GM12878 (cell line): ENCODE data around the gene TBC1D10B. TPM values are rescaled to one million over a fixed set of nuclear protein-coding genes. Genes with fewer than 3 reads are reported as not detected.

Source experiments
- ATAC-seq: fragments of 200-7000 bp; cut with Tn5 transposase; 3 replicates; pipeline ENCODE4 v1.9.1; 2020; ENCODE audit warnings: mild to moderate bottlenecking, moderate library complexity
- BruUV-seq: library from RNA; stranded (reverse); fragments of 400-500 nt; replicated peaks from 2 replicates; lab custom pipeline; 2021; lab: Mats Ljungman, UMichigan
- CTCF ChIA-PET: fragments of 300-600 bp; sonication (Branson Sonifier 250); formaldehyde crosslinking; extraction: SDS; loops from one replicate; lab custom pipeline; 2021; ENCODE audit warnings: inconsistent platforms; lab: Yijun Ruan, JAX
- POLR2A ChIA-PET: fragments of 350-600 bp; formaldehyde crosslinking; extraction: SDS; loops from one replicate; lab custom pipeline; 2021; ENCODE audit warnings: inconsistent platforms; lab: Charles Lee
- RAD21 ChIA-PET: fragments of 300-600 bp; sonication (Branson Sonifier 250); formaldehyde crosslinking; loops from one replicate; lab custom pipeline; 2023; ENCODE audit warnings: antibody characterized with exemption; ENCODE audit not compliant: unreplicated experiment; lab: Charles Lee
- SMC1A ChIA-PET: fragments of 300-600 bp; sonication (Branson Sonifier 250); formaldehyde crosslinking; loops from one replicate; lab custom pipeline; 2023; ENCODE audit not compliant: unreplicated experiment, uncharacterized antibody; lab: Charles Lee
- DNase-seq: peaks from one replicate; pipeline ENCODE4 v3.0.0-alpha.2; 2011; ENCODE audit warnings: low read depth, low spot score
- FAIRE-seq: peaks from 3 replicates; lab custom pipeline; 2011; peaks lifted over from hg19 to GRCh38; lab: Jason Lieb, UNC
- H2AFZ ChIP-seq: 2 replicates; pipeline ENCODE4 v1.6.0; 2011; ENCODE audit warnings: low read depth, low read length, control low read depth; ENCODE audit not compliant: control insufficient read depth
- H3K27ac ChIP-seq: 2 replicates; pipeline ENCODE4 v1.5.1; 2011; ENCODE audit warnings: control low read depth; ENCODE audit not compliant: control insufficient read depth, insufficient read depth
- H3K27me3 ChIP-seq, 2 experiments: replicated peaks in 1 of 2; 2 replicates each; pipeline versions ENCODE4 v1.6.0 to v1.6.1; 2011; ENCODE audit warnings: low read length in 1 of 2; ENCODE audit not compliant: control insufficient read depth in 2 of 2, insufficient read depth in 2 of 2
- H3K36me3 ChIP-seq, 2 experiments: 2 replicates each; pipeline ENCODE4 v1.5.1; 2011; ENCODE audit warnings: low read length in 1 of 2; ENCODE audit not compliant: control insufficient read depth in 2 of 2, insufficient read depth in 2 of 2
- H3K4me1 ChIP-seq: 2 replicates; pipeline ENCODE4 v1.6.1; 2011; ENCODE audit warnings: mild to moderate bottlenecking, low read length, moderate library complexity, mixed read lengths; ENCODE audit not compliant: control insufficient read depth, insufficient read depth
- H3K4me2 ChIP-seq: 2 replicates; pipeline ENCODE4 v1.6.0; 2011; ENCODE audit warnings: control low read depth; ENCODE audit not compliant: control insufficient read depth, insufficient read depth
- H3K4me3 ChIP-seq: fragments of 200-600 bp; sonication (generic); 2 replicates; pipeline ENCODE4 v1.5.1; 2016
- H3K79me2 ChIP-seq: 2 replicates; pipeline ENCODE4 v1.6.0; 2011; ENCODE audit warnings: low read length; ENCODE audit not compliant: control insufficient read depth, insufficient read depth
- H3K9ac ChIP-seq: 2 replicates; pipeline ENCODE4 v1.8.0; 2011; ENCODE audit warnings: low read length, control low read depth, mixed read lengths; ENCODE audit not compliant: control insufficient read depth, insufficient read depth
- H3K9me3 ChIP-seq: replicated peaks from 3 replicates; pipeline ENCODE4 v1.5.1; 2011; ENCODE audit warnings: mild to moderate bottlenecking, low read length; ENCODE audit not compliant: control insufficient read depth, insufficient read depth
- H4K20me1 ChIP-seq: 2 replicates; pipeline ENCODE4 v1.6.0; 2011; ENCODE audit not compliant: control insufficient read depth, insufficient read depth
- BHLHE40 ChIP-seq, 2 experiments: fragments of 450-650 bp in 1 of 2; IDR thresholded peaks; 2 replicates each; pipeline ENCODE4 v1.6.1; 2011 to 2017; ENCODE audit warnings: low read depth in 2 of 2, borderline replicate concordance in 1 of 2, improper control_type of control experiment in 1 of 2, low read length in 1 of 2, mild to moderate bottlenecking in 1 of 2
- CBFB ChIP-seq: IDR thresholded peaks from 2 replicates; pipeline ENCODE4 v1.6.1; 2016; ENCODE audit warnings: antibody characterized with exemption, low read depth
- CHD1 ChIP-seq: IDR thresholded peaks from 2 replicates; pipeline ENCODE4 v1.6.1; 2012; ENCODE audit warnings: low read depth, low read length, improper control_type of control experiment
- CREB1 ChIP-seq: IDR thresholded peaks from 2 replicates; pipeline ENCODE4 v1.6.1; 2012; ENCODE audit warnings: low read depth, mild to moderate bottlenecking, inconsistent platforms
- ETV6 ChIP-seq, 2 experiments: fragments of 450-650 bp in 1 of 2; IDR thresholded peaks in 1 of 2; conservative IDR thresholded peaks in 1 of 2; 2 replicates each; pipeline ENCODE4 v1.6.1; 2014; ENCODE audit warnings: antibody characterized with exemption in 1 of 2, borderline replicate concordance in 1 of 2, low read depth in 1 of 2, mild to moderate bottlenecking in 1 of 2, moderate library complexity in 1 of 2
- KAT2A ChIP-seq: conservative IDR thresholded peaks from 2 replicates; pipeline ENCODE4 v1.6.1; 2011; ENCODE audit warnings: low read depth, low read length; ENCODE audit not compliant: control insufficient read depth
- KLF5 ChIP-seq: fragments of 450-650 bp; IDR thresholded peaks from 2 replicates; pipeline ENCODE4 v1.6.1; 2014; ENCODE audit warnings: mild to moderate bottlenecking; ENCODE audit not compliant: partially characterized antibody
- POU2F2 ChIP-seq: IDR thresholded peaks from 3 replicates; pipeline ENCODE4 v1.6.1; 2011; ENCODE audit warnings: low read depth, mild to moderate bottlenecking, low read length, borderline replicate concordance
- SUPT20H ChIP-seq: IDR thresholded peaks from 2 replicates; pipeline ENCODE4 v1.6.1; 2011; ENCODE audit warnings: low read depth, mild to moderate bottlenecking, low read length, moderate library complexity, borderline replicate concordance; ENCODE audit not compliant: control insufficient read depth
- ZNF622 ChIP-seq: fragments of 450-650 bp; IDR thresholded peaks from 2 replicates; pipeline ENCODE4 v1.6.1; 2017; ENCODE audit warnings: mild to moderate bottlenecking, inconsistent platforms
- WGBS: methylation state at CpG from one replicate; pipeline ENCODE4 v1.1.6; 2016; ENCODE audit warnings: low lambda C conversion rate; ENCODE audit not compliant: insufficient replicate concordance, insufficient coverage; ENCODE audit errors: missing lambda C conversion rate; 5-methylcytosine and 5-hydroxymethylcytosine counted together
- in situ Hi-C: fragments of 300-500 bp; cut with MboI; formaldehyde crosslinking; loops from 9 replicates; pipeline ENCODE4 v1.14.3; 2018; ENCODE audit warnings: mixed read lengths
- intact Hi-C: fragments of 100-400 bp; cut with micrococcal nuclease; formaldehyde crosslinking; loops from one replicate; pipeline ENCODE4 v1.14.2; 2022; ENCODE audit not compliant: unreplicated experiment
- polyA plus RNA-seq, 11 experiments: library from polyadenylated mRNA; depleted of rRNA in 4 of 11; unstranded in 6 of 11; stranded (reverse) in 5 of 11; fragments of >200 nt; fragmentation: Nextera tagmentation in 4 of 11; fragmentation: Illumina TruSeq in 1 of 11; extraction: Ambion mirVana in 4 of 11; extraction: Trizol in 1 of 11; gene quantifications; 1 replicate in 1 of 11; 2 replicates in 10 of 11; pipeline versions ENCODE4 v1.2.1 to v1.2.3, GENCODE V29; 2011 to 2016; ENCODE audit warnings: inconsistent platforms in 2 of 11, missing spikeins in 2 of 11, low read depth in 1 of 11
- total RNA-seq, 4 experiments: library from RNA; depleted of rRNA in 3 of 4; stranded (reverse); fragments of >200 nt in 3 of 4; fragmentation: Illumina TruSeq in 1 of 4; extraction: Trizol in 1 of 4; gene quantifications; 2 replicates each; pipeline versions ENCODE4 v1.2.1 to v1.2.3, GENCODE V29; 2013 to 2021
- TF ChIP-seq, protein P1 (sequence below): fragments of 450-650 bp; IDR thresholded peaks from 2 replicates; pipeline ENCODE4 v1.6.1; 2018; ENCODE audit warnings: mild to moderate bottlenecking, low read depth, moderate library complexity; ENCODE audit not compliant: partially characterized antibody
- TF ChIP-seq, protein P2 (sequence below): fragments of 450-650 bp; IDR thresholded peaks from 2 replicates; pipeline ENCODE4 v1.6.1; 2014; ENCODE audit warnings: mild to moderate bottlenecking

The TBC1D10B gene
- total and polyA plus RNA-seq, 10 of the 15 experiments (the other 5 are each of a cell fraction or from before 2014, with no cell fraction given) = 2.2 to 51.2 (median 11.6) TPM

DNA sequence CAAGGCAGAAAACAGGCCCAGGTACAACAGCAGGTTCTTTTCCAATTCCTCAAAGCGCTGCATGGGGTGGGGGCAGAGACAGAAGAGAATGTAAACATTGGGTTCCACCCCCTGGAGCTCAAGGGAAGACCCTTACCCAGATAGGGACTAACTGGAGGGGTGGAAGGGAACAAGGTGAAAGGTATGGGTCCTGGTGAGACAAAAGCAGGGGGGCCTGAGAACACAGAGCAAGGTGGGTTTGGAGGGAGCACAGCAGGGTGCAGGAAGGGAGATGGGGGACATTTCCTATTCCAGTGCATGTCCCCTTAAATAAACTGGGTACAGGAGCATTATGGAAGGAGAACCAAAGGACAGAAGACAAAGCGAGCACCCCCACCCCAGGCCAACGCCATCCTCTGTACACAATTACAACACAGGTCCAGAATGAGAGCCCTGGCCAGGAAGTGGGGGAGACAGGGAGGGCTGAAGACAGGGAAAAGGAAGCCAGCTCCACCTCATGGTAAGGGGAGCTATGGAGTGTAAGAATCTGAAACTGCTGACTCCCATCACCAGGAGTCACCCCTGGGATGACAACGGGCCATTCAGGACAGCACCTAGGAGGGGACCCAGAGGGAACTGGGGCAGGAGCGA is 13.1 kb downstream of the TBC1D10B start:
- CTCF ChIA-PET = interaction anchor here (1.1 kb wide), 1 partner anchor 12 kb away, joined by 4 read pairs; no protein-coding TSS in a partner anchor
- no peak for DNase-seq
- TF ChIP-seq KAT2A (no peak), POU2F2 (no peak), CREB1 (no peak), ZNF622 (no peak), CBFB (no peak), SUPT20H (no peak), ETV6 (conservative IDR thresholded peaks at IDR 0.05 in 1 of 2, IDR thresholded peaks at IDR 0.05 in 1 of 2; ENCODE audit: borderline replicate concordance in 1 of 2, low read depth in 1 of 2) (no peak), BHLHE40 (IDR thresholded peaks at IDR 0.05; ENCODE audit: borderline replicate concordance in 1 of 2, low read depth in 2 of 2, low read length in 1 of 2) (no peak), KLF5 (no peak), CHD1 (no peak)
- TF ChIP-seq, protein P1, sequence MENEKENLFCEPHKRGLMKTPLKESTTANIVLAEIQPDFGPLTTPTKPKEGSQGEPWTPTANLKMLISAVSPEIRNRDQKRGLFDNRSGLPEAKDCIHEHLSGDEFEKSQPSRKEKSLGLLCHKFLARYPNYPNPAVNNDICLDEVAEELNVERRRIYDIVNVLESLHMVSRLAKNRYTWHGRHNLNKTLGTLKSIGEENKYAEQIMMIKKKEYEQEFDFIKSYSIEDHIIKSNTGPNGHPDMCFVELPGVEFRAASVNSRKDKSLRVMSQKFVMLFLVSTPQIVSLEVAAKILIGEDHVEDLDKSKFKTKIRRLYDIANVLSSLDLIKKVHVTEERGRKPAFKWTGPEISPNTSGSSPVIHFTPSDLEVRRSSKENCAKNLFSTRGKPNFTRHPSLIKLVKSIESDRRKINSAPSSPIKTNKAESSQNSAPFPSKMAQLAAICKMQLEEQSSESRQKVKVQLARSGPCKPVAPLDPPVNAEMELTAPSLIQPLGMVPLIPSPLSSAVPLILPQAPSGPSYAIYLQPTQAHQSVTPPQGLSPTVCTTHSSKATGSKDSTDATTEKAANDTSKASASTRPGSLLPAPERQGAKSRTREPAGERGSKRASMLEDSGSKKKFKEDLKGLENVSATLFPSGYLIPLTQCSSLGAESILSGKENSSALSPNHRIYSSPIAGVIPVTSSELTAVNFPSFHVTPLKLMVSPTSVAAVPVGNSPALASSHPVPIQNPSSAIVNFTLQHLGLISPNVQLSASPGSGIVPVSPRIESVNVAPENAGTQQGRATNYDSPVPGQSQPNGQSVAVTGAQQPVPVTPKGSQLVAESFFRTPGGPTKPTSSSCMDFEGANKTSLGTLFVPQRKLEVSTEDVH = no peak
- TF ChIP-seq, protein P2, sequence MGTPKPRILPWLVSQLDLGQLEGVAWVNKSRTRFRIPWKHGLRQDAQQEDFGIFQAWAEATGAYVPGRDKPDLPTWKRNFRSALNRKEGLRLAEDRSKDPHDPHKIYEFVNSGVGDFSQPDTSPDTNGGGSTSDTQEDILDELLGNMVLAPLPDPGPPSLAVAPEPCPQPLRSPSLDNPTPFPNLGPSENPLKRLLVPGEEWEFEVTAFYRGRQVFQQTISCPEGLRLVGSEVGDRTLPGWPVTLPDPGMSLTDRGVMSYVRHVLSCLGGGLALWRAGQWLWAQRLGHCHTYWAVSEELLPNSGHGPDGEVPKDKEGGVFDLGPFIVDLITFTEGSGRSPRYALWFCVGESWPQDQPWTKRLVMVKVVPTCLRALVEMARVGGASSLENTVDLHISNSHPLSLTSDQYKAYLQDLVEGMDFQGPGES = no peak
- H3K4me3 ChIP-seq = no peak overlapping the region
- H3K79me2 ChIP-seq = peaks cover 18% of the 10 kb centered on the region
- BruUV-seq = no TSS peak
- H3K9me3 ChIP-seq = no peaks in the 10 kb centered on the region
- H3K9ac ChIP-seq = no peak overlapping the region
- intact Hi-C loops = loop anchor here (10.0 kb wide), 1 partner anchor 262 kb away; the partner anchor contains the start of genes TBX6 and YPEL3
- H3K4me1 ChIP-seq = peaks cover 16% of the 10 kb centered on the region
- in situ Hi-C loops = no loop called here
- WGBS = 90% methylated on average over 5 of the region's 5 CpGs
- peaks cover 4 to 20% of the 10 kb centered on the region in 2 experiments for H3K36me3 ChIP-seq
- no peak for ATAC-seq
- POLR2A ChIA-PET = interaction anchor here (0.6 to 3.8 kb wide), 7 partner anchors 8 to 171 kb away, joined by 3 to 21 read pairs (median 6); partner anchors contain the start of genes TBC1D10B and ZNF771
- no peaks in the 10 kb centered on the region for H3K27me3 ChIP-seq
- peaks cover 4% of the 10 kb centered on the region; the same call in 1 of the 2 replicates for H4K20me1 ChIP-seq
- no peak overlapping the region for H3K4me2 ChIP-seq
- H2AFZ ChIP-seq = no peak overlapping the region
- H3K27ac ChIP-seq = no peak overlapping the region
- RAD21 ChIA-PET = interaction anchor here (0.6 to 4.3 kb wide), 5 partner anchors 9 to 214 kb away, joined by 3 to 33 read pairs (median 4); partner anchors contain the start of gene TBC1D10B
- no peak for FAIRE-seq
- SMC1A ChIA-PET = interaction anchor here (0.7 to 1.7 kb wide), 5 partner anchors 9 to 265 kb away, joined by 3 to 4 read pairs (median 4); partner anchors contain the start of gene TBX6
